Measurements from ENCODE around the gene CELF2.

- TF ChIP-seq CTCF (IDR thresholded peaks at IDR 0.05) (no peak), POLR2AphosphoS5 (IDR thresholded peaks at IDR 0.05) (no peak), POLR2A (IDR thresholded peaks at IDR 0.05) (no peak)
Observed at GRCh38 chr10:11206676-11207559, 189.2 kb downstream of the CELF2 start.
